GM19099 (cell line): ENCODE measurements around the gene KIAA1755.

Experiments used
- POLR2A ChIP-seq: IDR thresholded peaks from 3 replicates; pipeline ENCODE4 v1.6.1; 2011; ENCODE audit warnings: low read depth; ENCODE audit not compliant: insufficient read length; ENCODE audit errors: extremely low read depth

Gene KIAA1755, protein sequence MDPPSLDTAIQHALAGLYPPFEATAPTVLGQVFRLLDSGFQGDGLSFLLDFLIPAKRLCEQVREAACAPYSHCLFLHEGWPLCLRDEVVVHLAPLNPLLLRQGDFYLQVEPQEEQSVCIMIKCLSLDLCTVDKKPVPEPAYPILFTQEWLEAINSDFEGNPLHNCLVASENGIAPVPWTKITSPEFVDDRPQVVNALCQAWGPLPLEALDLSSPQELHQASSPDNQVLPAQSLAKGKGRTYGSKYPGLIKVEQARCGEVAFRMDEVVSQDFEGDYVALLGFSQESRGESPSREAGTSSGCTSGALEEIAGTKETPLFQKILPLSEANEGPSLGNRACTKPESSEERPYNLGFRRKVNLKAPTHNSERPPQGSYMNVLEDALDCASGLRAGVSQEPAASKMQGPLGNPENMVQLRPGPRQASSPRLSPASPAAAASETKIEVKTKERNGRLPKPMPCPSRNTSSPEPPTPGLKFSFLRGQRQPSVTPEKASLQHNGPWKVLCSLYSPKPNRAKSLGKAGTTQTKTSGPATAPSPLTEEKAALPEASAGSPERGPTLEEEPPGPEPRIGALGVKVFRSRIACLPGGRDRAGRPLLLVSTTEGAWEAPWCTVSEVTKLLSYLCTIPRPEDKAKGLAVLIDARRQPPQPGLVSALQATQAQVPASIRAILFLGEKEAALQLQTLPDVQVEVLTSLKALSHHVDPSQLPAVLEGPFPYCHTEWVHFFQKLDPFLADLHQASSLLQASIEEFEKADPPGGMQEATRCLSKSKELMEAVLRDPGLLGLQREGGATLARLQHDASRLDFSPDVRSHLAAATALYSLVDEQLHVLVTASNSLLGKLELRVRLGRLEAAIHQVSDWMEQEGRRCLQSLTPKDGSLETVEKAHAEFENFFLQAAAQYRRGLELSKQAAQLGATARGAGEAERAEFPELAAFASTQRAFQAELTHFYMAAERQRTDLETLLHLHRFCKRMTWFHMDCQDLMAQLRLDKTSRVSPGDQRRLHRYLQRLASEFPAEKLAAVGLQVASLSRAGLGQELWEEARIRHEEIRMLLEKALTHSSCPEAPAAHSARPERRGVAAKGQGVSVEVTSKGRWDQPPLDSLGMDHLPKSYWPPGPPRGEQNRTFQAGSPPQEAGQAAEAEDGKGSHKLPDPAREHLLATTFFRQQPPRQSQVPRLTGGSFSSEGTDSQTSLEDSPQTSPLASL

DNA sequence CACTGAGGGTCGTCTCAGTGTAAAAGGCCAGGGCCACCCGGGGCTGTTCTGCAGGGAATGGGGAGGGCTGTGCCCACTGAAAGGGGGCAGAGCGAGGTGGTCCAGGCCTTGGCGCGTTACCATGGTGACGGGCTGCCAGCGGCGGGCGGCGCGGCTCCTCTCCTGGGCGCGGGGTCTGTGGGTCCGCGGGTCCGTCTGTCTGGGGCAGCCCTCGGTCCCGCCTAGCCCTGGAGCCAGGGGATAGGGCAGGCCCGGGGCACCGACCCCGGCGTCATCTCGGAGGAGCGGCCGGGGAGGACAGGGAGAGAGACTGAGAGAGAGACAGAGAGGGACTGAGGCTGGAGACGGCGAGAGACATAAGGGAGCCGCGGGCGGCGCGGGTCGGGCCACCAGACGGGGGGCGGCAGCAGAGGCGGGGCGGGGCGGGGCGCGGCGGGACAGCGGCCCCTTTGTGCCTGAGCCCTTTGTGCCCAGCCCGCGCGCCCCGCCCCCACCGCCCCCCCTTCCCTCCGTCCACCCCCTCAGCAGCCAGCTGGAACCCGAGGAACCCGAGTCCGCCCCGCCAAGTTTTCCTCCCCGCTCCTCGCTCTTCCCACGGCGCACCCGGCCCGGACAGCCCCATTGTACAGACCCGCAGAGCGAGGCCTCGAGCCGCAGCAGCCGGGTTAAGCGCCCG, at the start of gene KIAA1755:
Gene KIAA1755 (minus strand): TSS at position 358 of the 676 bp plus-strand sequence. CDS start 235 bp downstream, at position 123.
- TF ChIP-seq POLR2A: no peak

DNA sequence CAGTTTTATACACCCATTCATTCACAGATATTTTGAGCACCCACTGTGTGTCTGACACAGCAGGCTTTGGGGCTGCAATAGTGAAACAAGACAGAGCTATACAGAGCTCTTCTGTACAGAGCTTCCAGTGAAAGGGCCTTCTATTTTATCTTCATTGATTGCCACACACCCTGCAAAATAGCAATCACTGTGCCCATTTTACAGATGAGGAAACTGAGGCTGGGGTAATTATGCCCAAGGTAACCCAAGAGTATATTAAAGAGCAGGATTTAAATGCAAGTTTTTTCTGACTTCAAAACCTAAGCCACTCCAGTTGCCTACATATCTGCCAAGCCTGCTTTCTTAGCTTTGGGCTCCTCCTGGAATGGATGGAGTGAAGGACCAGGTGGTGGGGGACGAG, 47.9 kb upstream of the KIAA1755 start:
- TF ChIP-seq POLR2A: no peak

DNA sequence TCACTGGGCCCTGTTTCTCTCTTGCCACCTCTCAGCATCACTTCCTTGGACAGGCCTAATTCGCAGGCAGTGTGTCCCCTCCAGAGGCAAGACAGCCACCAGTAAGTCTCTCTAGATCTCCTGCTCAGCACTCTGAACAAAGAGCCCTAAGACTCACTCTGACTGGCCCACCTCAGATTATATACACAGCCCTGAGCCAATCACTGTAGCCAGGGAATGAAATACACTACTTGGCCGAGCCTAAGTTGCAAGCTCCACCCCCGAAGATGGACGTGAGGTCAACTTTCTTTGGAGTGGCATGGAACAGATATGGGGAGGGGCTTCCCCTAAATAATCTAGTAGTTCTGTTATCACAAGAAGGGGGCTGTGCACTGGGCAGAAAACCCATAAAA, 47.5 kb upstream of the KIAA1755 start:
- TF ChIP-seq POLR2A: no peak

DNA sequence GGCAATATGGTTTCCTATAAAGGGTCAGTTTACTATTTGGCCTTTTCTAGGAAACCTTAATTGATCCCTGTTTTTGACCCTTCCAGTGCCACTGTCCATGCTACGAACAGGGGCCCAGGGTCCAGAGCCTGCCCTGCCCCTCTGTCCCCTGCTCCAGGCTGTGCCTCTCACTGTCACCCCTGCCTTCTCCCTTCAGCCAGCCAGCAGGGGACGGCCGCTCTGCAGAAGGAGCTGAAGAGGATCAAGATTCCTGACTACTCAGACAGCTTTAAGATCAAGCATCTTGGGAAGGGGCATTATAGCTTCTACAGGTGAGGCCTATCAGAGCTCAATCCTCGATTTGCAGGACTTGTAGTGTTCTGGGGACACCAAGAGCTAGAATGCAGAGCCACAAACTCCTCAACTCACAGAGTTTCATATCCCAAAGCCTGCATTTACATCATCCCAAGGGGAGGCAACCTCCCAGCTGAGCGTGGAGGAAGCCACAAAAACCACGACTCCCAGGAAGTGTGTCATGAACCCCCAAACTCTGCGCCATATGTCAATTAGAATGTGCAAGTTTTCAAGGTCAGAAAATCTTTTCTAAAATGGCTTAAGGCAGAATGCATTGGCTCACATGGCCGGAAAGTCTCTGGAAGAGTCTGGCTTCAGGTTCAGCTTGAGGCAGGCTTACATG, 47.0 kb upstream of the KIAA1755 start:
- TF ChIP-seq POLR2A: no peak

DNA sequence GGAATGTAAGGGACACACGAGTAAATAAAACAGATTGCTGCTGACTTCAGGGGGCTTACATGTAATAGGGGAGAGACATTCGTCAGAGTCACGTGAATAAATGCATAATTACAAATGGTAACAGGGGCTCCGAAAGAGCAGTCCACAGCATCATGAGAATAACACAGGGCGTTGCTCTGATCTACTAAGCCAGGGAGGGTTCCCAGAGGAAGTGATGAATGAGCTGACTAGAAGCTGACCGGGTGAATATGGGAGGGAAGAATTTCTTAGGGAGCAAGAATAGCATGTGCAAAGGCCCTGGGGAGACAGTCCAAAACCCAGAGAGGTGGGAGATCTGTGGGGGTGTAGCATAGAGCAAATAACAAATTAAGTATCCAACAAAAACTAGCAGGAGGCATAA, 45.8 kb upstream of the KIAA1755 start:
- TF ChIP-seq POLR2A: no peak

DNA sequence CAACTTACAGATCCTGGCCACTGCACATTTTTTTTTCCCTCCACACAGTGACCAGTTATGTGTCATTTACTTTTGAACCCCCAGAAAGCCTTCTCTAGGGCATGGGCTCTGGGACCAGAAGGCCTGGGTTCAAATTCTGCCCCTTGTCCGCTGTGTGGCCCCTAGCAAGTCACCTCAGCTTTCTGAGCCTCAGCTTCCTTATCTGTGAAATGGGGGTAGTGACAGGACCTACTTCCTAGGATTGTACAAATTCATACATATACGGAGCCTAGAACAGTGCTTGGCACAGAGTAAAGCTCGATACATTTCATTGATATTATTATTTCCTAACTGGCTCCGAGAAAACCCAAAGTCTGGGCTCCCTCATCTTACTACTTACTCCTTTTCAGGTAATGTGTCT, 45.0 kb upstream of the KIAA1755 start:
- no peak for TF ChIP-seq POLR2A

DNA sequence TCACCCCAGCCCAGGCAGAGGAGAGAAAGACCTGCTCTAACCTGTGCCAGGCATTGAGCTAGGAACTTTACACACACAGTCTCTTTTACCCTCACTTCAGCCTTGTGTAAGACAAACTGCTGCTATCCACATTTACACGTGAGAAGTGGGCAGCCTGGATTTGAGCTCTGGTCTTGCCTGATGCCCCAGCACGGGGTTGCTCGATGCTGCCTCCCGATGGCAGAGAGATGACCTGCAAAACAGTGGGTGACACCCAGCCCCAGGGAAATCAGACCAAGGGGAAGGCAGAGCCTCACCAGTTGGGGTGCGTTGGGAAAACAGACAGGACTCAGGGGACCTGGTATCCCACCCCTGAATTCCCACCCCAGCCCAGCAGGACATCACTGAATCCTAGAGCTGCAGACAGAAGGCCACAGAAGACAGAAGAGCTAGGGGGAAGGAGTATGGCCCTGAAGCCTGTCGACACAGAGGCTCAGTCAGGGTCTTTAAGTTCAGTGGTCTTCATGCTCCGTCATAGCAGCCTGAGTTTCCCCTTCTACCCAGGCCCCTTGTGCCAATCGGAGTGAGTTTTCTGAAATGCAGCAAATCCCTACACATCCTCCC, 44.4 kb upstream of the KIAA1755 start:
- TF ChIP-seq POLR2A: no peak

DNA sequence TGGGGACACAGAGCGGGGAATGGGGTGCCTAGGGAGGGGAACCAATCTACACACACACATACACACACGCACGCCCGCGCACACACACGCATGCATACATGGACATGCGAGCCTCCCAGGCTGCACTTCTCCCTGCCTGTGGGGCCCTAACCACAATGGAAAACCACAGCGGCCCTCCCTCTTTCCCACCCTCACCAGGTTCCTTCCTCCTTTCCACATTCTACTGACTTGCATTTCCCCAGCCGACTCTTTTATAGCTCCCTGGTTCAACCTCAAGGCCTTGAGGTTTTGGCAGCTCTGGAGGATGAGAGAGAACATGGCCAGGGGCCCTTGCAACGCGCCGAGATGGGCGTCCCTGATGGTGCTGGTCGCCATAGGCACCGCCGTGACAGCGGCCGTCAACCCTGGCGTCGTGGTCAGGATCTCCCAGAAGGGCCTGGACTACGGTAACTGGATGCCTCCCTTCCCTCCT, 43.4 kb upstream of the KIAA1755 start, which contains the start of gene BPI:
Gene BPI (plus strand): TSS at position 249 of the 472 bp plus-strand sequence. CDS start 68 bp downstream, at position 317.
- no peak for TF ChIP-seq POLR2A

DNA sequence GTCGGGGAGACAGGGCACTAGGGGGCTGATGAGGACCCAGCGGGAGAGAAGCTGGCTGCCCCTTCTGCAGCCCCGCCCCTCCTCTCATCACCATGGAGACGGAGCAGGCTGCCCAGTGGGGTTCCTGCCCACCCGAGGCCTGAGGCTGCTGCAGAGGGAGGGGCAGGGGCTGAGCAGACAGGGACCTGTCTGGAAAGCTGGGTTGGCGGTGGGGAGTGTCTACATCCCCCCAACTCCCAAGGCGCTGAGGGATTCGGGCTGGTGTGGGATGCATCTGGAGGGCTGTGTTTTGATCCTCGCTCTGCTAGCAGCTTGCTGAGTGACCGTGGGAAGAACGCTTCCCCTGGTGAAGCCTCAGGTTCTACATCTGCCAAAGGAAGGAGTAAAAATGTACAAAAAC, 42.3 kb upstream of the KIAA1755 start:
- TF ChIP-seq POLR2A: no peak

DNA sequence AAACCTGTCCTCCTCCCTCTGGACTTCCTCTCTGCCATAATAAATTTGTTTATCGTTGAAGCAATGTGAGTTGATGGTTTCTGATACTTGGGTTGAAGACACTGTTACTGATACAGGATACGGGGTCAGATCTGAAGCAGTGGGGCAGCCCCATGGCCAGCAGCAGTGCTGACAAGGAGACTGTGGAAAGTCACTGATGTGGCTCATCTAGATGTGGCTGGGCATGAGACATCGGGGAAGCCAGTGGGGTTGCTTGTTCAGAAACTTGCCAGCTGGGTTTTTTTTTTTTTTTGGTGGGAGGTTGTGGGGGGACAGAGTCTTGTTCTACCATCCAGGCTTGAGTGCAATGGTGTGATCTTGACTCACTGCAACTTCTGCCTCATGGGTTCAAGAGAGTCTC, 40.8 kb upstream of the KIAA1755 start:
- TF ChIP-seq POLR2A: no peak

DNA sequence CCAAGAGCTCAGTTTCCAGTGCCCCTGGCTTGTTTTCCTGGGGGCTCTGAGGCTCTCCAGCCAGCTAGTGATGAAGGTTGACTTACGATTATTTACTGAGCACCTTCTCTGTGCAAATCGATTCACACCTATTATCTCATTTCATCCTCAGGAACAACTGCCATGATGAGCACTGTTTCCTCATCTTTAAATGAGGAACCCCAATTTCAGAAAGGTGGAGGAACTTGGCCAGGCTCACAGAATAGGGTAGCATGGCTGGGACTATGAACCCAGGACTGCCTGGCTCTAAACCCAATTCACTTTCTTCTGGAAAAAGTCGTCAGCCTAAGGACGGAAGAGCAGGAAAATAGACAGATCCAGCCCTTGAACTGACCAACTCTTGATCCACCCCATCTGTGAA, 39.9 kb upstream of the KIAA1755 start:
- TF ChIP-seq POLR2A: no peak

DNA sequence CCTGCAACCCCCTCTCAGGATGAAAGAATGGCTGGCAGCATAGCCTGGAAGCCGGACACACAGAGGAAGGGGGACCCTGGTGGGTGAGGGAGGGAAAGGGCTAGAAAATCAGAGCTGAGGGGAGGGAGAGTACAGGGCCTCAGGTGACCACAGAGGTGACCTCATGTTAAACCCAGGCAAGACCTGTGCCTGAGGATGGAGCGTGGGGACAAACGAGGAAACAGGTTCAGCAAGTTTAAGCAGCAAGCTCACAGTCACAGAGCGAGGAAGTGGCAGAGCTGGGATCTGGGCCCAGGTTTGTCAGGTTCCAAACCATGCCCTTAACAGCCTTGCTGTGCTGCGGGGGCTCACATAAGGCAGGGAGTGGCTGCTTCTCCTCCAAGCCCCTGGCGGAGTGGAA, 39.4 kb upstream of the KIAA1755 start:
- no peak for TF ChIP-seq POLR2A

DNA sequence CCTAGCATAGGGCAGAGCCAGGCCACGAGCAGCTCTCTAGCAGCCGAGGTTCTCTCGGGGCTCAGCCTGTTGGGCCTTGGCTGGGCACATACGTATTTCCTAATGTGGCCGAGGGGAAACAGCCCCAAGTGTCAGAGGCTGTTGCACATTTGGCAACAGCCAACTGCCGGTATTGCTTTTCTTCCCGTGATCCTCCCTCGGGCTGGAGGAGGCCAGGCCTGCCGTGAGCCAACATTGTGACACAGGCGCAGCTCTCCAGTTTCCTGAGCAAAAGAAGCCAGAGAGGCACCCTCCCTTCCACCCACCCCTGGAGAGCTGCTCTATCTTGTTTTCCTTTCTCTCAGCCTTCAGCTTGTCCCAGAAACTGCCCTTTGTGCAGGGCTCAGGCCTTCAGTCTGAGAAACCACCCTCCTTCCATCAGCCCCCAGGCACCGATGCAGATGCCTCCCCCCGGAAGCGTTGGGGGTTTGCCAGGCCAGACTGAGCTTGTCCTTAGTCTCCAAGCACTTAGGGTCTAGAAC, 38.3 kb upstream of the KIAA1755 start:
- TF ChIP-seq POLR2A: no peak
